Suprapubic skin (tissue), 4 donors: ENCODE measurements around the gene ANKRD33. TPM values are rescaled to one million over a fixed set of nuclear protein-coding genes. Genes with fewer than 3 reads are reported as not detected.

Experiments used
- DNase-seq, 2 donors: peaks; one replicate each; pipeline ENCODE4 v3.0.0-alpha.2; 2019; ENCODE audit warnings: low spot score in 2 of 2
- H3K27ac ChIP-seq: fragments of 200-600 bp; sonication (generic); one replicate; pipeline ENCODE4 v1.5.1; 2019
- H3K27me3 ChIP-seq: fragments of 200-600 bp; sonication (generic); one replicate; pipeline ENCODE4 v1.5.1; 2019
- H3K36me3 ChIP-seq: fragments of 200-600 bp; sonication (generic); one replicate; pipeline ENCODE4 v1.5.1; 2019
- H3K4me1 ChIP-seq: fragments of 200-600 bp; sonication (generic); one replicate; pipeline ENCODE4 v1.5.1; 2019
- H3K4me3 ChIP-seq: fragments of 200-600 bp; sonication (generic); one replicate; pipeline ENCODE4 v1.5.1; 2019; ENCODE audit warnings: mild to moderate bottlenecking
- H3K9me3 ChIP-seq: fragments of 200-600 bp; sonication (generic); one replicate; pipeline ENCODE4 v1.5.1; 2019
- EP300 ChIP-seq: sonication (generic); formaldehyde crosslinking; IDR thresholded peaks from one replicate; pipeline ENCODE4 v1.6.1; 2017; ENCODE audit warnings: antibody characterized with exemption
- POLR2A ChIP-seq, 2 donors: fragments of 450-650 bp; IDR thresholded peaks; one replicate each; pipeline ENCODE4 v1.6.1; 2017; ENCODE audit warnings: antibody characterized with exemption in 2 of 2, mild to moderate bottlenecking in 2 of 2, moderate library complexity in 2 of 2
- POLR2AphosphoS5 ChIP-seq, 3 donors: sonication (generic); formaldehyde crosslinking; IDR thresholded peaks; one replicate each; pipeline ENCODE4 v1.6.1; 2017; ENCODE audit warnings: antibody characterized with exemption in 3 of 3
- WGBS: methylation state at CpG from one replicate; pipeline ENCODE4 v1.1.5; 2018; 5-methylcytosine and 5-hydroxymethylcytosine counted together
- total RNA-seq, 4 donors: library from RNA; depleted of rRNA; stranded (reverse); fragments of >200 nt; gene quantifications; one replicate each; pipeline ENCODE4 v1.1.0, GENCODE V29; 2016
- TF ChIP-seq, protein P1 (sequence below), 2 donors: fragments of 200-600 bp in 1 of 2; fragments of 450-650 bp in 1 of 2; sonication (generic) in 1 of 2; IDR thresholded peaks; one replicate each; pipeline ENCODE4 v1.5.1; 2016 to 2019; ENCODE audit warnings: antibody characterized with exemption in 2 of 2, mild to moderate bottlenecking in 1 of 2, moderate library complexity in 1 of 2

Gene ANKRD33
- total RNA-seq, 4 donors from 2014 or later: not detected

DNA sequence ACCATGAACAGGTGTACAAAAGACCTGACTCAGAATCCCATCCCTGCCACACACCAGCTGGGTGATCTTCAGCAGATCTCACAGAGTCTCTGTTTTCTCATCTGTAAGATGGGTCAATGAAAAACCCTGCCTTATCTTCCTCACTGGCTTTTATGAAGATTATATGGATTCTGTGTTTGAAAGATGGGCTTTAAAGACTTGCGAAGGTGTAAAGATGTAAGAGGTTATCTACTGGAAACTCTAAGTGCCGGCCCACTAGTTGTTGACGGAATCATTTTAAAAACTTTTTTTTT is 15.3 kb upstream of the ANKRD33 start:
- TF ChIP-seq POLR2AphosphoS5 (IDR thresholded peaks at IDR 0.05) (no peak), POLR2A (IDR thresholded peaks at IDR 0.05) (no peak), EP300 (no peak)
- TF ChIP-seq, protein P1, sequence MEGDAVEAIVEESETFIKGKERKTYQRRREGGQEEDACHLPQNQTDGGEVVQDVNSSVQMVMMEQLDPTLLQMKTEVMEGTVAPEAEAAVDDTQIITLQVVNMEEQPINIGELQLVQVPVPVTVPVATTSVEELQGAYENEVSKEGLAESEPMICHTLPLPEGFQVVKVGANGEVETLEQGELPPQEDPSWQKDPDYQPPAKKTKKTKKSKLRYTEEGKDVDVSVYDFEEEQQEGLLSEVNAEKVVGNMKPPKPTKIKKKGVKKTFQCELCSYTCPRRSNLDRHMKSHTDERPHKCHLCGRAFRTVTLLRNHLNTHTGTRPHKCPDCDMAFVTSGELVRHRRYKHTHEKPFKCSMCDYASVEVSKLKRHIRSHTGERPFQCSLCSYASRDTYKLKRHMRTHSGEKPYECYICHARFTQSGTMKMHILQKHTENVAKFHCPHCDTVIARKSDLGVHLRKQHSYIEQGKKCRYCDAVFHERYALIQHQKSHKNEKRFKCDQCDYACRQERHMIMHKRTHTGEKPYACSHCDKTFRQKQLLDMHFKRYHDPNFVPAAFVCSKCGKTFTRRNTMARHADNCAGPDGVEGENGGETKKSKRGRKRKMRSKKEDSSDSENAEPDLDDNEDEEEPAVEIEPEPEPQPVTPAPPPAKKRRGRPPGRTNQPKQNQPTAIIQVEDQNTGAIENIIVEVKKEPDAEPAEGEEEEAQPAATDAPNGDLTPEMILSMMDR (IDR thresholded peaks at IDR 0.05): no peak
- H3K9me3 ChIP-seq: no peaks in the 10 kb centered on the region
- peaks cover 17% of the 10 kb centered on the region for H3K27me3 ChIP-seq
- no peak overlapping the region for H3K27ac ChIP-seq
- 92% methylated on average over 3 of the region's 3 CpGs for WGBS
- no peak overlapping the region for H3K4me3 ChIP-seq
- DNase-seq: no peak
- H3K36me3 ChIP-seq: no peaks in the 10 kb centered on the region
- peaks cover 14% of the 10 kb centered on the region for H3K4me1 ChIP-seq

DNA sequence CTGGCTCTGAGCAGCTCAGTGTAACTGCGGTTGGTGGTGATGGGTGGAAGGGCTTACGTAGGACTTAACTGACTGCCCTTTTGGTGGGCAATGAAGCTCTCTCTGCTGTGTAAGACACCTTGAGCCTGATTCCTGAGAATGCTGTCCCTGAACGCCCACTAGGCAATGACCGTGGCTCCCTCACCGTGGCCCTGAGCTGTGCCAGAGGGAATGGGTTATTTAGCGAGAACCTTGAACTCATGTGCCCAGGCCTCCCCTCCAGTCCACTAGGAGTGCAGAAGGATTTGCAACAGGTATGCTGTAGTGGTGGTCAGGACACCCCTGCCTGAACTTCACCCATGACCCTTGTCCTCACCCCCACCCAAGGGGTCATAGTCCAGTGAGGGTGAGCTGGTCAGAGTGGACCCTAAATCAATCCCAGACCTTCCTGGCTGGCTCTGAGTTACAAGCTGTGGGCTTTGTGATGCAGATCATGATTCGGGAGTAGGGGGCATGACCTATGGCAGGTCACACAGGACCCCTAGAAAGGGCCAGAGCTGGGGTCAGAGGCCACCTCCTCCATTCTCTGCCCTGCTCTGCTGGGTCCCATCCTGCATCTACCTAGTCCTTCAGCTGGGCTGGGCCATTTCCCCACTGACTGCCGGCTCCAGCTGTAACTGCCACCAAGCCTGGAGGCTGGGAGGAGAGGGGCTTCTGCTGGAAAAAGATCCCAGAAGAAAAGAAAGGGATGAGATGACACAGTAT is 14.5 kb upstream of the ANKRD33 start:
- H3K36me3 ChIP-seq: no peaks in the 10 kb centered on the region
- H3K4me1 ChIP-seq: peaks cover 14% of the 10 kb centered on the region
- TF ChIP-seq EP300: no peak
- TF ChIP-seq POLR2AphosphoS5 (IDR thresholded peaks at IDR 0.05): no peak
- TF ChIP-seq, protein P1 (IDR thresholded peaks at IDR 0.05): no peak
- TF ChIP-seq POLR2A (IDR thresholded peaks at IDR 0.05): no peak
- WGBS: 83% methylated on average over 7 of the region's 8 CpGs
- H3K27ac ChIP-seq: no peak overlapping the region
- no peak overlapping the region for H3K4me3 ChIP-seq
- DNase-seq: peak in 1 of 2 donors; percentile 42
- no peaks in the 10 kb centered on the region for H3K9me3 ChIP-seq
- peaks cover 17% of the 10 kb centered on the region for H3K27me3 ChIP-seq

DNA sequence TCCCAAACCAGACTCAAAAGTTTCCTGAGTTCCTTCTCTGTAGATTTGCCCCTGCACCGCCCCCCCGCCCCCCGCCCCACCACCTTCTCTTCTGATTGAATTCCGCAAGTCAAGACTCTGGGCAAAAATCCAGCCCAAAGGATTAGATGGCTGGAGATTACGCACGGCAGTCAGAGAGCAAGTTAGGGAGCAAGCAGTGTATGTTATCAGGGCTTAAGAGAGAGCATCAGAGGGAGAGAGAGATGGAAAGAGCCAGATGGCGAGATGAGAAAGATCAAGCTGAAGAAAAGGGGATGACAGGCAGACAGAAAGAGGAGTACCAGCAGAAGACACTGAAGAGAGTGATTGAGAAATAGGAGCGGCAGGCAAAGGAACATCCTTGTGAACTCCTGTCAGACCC is 13.9 kb upstream of the ANKRD33 start:
- WGBS: 53% methylated on average over 8 of the region's 8 CpGs
- H3K4me3 ChIP-seq: no peak overlapping the region
- TF ChIP-seq, protein P1 (IDR thresholded peaks at IDR 0.05): no peak
- TF ChIP-seq POLR2AphosphoS5 (IDR thresholded peaks at IDR 0.05) (no peak), EP300 (no peak), POLR2A (IDR thresholded peaks at IDR 0.05) (no peak)
- H3K9me3 ChIP-seq: no peaks in the 10 kb centered on the region
- H3K36me3 ChIP-seq: no peaks in the 10 kb centered on the region
- no peak overlapping the region for H3K27ac ChIP-seq
- H3K4me1 ChIP-seq: peaks cover 8% of the 10 kb centered on the region
- H3K27me3 ChIP-seq: peaks cover 11% of the 10 kb centered on the region
- no peak for DNase-seq

DNA sequence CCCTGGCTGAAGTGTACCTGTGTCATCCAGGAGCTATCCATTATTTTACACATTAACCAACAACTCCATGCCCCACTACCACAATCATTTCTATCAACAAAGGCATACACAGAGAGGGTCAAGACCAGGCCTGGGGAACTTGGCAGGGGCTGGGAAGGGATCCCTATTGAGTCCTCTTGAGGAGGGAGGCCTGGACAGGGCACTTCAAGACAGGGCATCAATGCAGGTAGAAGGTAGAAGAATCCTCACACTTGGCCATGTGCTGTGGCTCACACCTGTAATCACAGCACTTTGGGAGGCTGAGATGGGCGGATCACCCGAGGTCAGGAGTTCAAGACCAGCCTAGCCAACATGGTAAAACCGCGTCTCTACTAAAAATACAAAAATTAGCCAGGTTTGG is 13.4 kb upstream of the ANKRD33 start:
- H3K27ac ChIP-seq: no peak overlapping the region
- TF ChIP-seq EP300: no peak
- no peak for TF ChIP-seq POLR2AphosphoS5 (IDR thresholded peaks at IDR 0.05)
- TF ChIP-seq POLR2A (IDR thresholded peaks at IDR 0.05): no peak
- TF ChIP-seq, protein P1 (IDR thresholded peaks at IDR 0.05): no peak
- peak in 1 of 2 donors; percentile 55 for DNase-seq
- peaks cover 6% of the 10 kb centered on the region for H3K27me3 ChIP-seq
- no peaks in the 10 kb centered on the region for H3K9me3 ChIP-seq
- H3K36me3 ChIP-seq: no peaks in the 10 kb centered on the region
- 93% methylated on average over 4 of the region's 4 CpGs for whole genome bisulfite sequencing
- no peak overlapping the region for H3K4me3 ChIP-seq
- H3K4me1 ChIP-seq: peaks cover 4% of the 10 kb centered on the region

DNA sequence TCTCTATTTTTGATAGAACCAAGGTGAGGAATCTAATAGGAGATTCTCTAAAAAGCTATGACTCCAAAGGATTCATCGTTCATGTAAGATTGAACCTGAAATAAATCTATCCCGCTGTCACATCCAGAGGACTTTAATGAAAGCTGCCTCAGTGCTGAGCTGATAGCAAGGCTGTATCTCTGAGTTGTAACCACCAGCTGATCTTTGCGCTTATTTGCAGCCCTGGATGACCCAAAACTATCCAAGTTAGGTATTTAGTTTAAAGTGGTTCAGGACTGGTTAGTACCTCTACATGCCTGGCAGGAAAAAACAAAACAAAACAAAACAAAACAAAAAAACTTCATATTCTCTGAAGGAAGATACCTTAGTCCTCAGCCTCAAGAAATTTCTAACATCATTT is 8.8 kb upstream of the ANKRD33 start:
- 79% methylated on average over 3 of the region's 3 CpGs for WGBS
- TF ChIP-seq, protein P1 (IDR thresholded peaks at IDR 0.05): no peak
- no peak for TF ChIP-seq EP300
- TF ChIP-seq POLR2AphosphoS5 (IDR thresholded peaks at IDR 0.05): no peak
- no peak for DNase-seq
- no peaks in the 10 kb centered on the region for H3K9me3 ChIP-seq
- no peak overlapping the region for H3K27ac ChIP-seq
- no peaks in the 10 kb centered on the region for H3K27me3 ChIP-seq
- H3K36me3 ChIP-seq: no peaks in the 10 kb centered on the region
- H3K4me3 ChIP-seq: no peak overlapping the region
- H3K4me1 ChIP-seq: no peaks in the 10 kb centered on the region
